ENCODE results near the gene CRYL1.

CRYL1 gene

GRCh38 chr13:20544201-20544923 lies 18.7 kb upstream of the CRYL1 start:
- H3K27ac ChIP-seq (replicated peaks; ENCODE audit: low read length), result no peak overlapping the region
- H3K27me3 ChIP-seq (ENCODE audit: control insufficient read depth in 3 of 3, insufficient read depth in 3 of 3, low read depth in 1 of 3, low read length in 3 of 3), result peaks cover 0 to 12% (median 0%) of the 10 kb centered on the region in 3 experiments
- H2BK15ac ChIP-seq (ENCODE audit: low read length), result no peak overlapping the region
- H2AFZ ChIP-seq (ENCODE audit: low read length), result no peak overlapping the region
- H3K36me3 ChIP-seq (replicated peaks in 1 of 2; ENCODE audit: control insufficient read depth in 2 of 2, insufficient read depth in 2 of 2, low read length in 2 of 2), result no peaks in the 10 kb centered on the region
- H3K18ac ChIP-seq (ENCODE audit: low read length), result peak overlapping the region; percentile 64
- H2BK12ac ChIP-seq (ENCODE audit: low read length), result no peak overlapping the region
- H3K4me2 ChIP-seq (ENCODE audit: insufficient read depth, low read length, poor library complexity, severe bottlenecking), result no peak overlapping the region
- no peak overlapping the region for H3K4me3 ChIP-seq (ENCODE audit: low read length in 2 of 2)
- no peak overlapping the region for H2BK120ac ChIP-seq (ENCODE audit: low read depth, low read length)
- no peak overlapping the region for H2AK5ac ChIP-seq (ENCODE audit: low read depth, low read length)
- H4K8ac ChIP-seq (ENCODE audit: low read depth, low read length), result no peak overlapping the region
- no CpG with 5 or more reads among the region's 7 CpGs for WGBS, 2 donors (ENCODE audit: extremely low coverage in 2 of 2, insufficient read length in 2 of 2, insufficient replicate concordance in 1 of 2)
- H3K23ac ChIP-seq (ENCODE audit: low read depth, low read length, poor library complexity), result no peak overlapping the region
- H3K9me3 ChIP-seq (replicated peaks in 1 of 2; ENCODE audit: control insufficient read depth in 2 of 2, insufficient read depth in 1 of 2, low read depth in 1 of 2, low read length in 2 of 2), result no peaks in the 10 kb centered on the region
- peak overlapping the region; percentile 21 for H3K14ac ChIP-seq (ENCODE audit: low read length)
- H2BK5ac ChIP-seq (ENCODE audit: low read length), result no peak overlapping the region
- H3K9ac ChIP-seq (ENCODE audit: low read depth, low read length, poor library complexity), result no peak overlapping the region
- peaks cover 2 to 3% of the 10 kb centered on the region in 2 donors for H3K4me1 ChIP-seq (ENCODE audit: control insufficient read depth in 2 of 2, insufficient read depth in 1 of 2, low read depth in 1 of 2, low read length in 2 of 2)
- no peaks in the 10 kb centered on the region for H3K79me1 ChIP-seq (ENCODE audit: low read depth, low read length)
- DNase-seq (ENCODE audit: low spot score), result no peak
- no peak overlapping the region for H3K4ac ChIP-seq (ENCODE audit: low read length)
- H4K91ac ChIP-seq (ENCODE audit: low read depth, low read length, poor library complexity), result no peak overlapping the region

GRCh38 chr13:20536992-20537391 lies 11.3 kb upstream of the CRYL1 start:
- no peak overlapping the region for H4K91ac ChIP-seq (ENCODE audit: low read depth, low read length, poor library complexity)
- H3K9ac ChIP-seq (ENCODE audit: low read depth, low read length, poor library complexity), result no peak overlapping the region
- H3K18ac ChIP-seq (ENCODE audit: low read length), result no peak overlapping the region
- H3K9me3 ChIP-seq (replicated peaks in 1 of 2; ENCODE audit: control insufficient read depth in 2 of 2, insufficient read depth in 1 of 2, low read depth in 1 of 2, low read length in 2 of 2), result no peaks in the 10 kb centered on the region
- H3K4me3 ChIP-seq (ENCODE audit: low read length in 2 of 2), result no peak overlapping the region
- H3K14ac ChIP-seq (ENCODE audit: low read length), result no peak overlapping the region
- no peak overlapping the region for H2BK120ac ChIP-seq (ENCODE audit: low read depth, low read length)
- no peak overlapping the region for H3K4me2 ChIP-seq (ENCODE audit: insufficient read depth, low read length, poor library complexity, severe bottlenecking)
- H3K79me1 ChIP-seq (ENCODE audit: low read depth, low read length), result no peaks in the 10 kb centered on the region
- no peak overlapping the region for H2BK12ac ChIP-seq (ENCODE audit: low read length)
- no peaks in the 10 kb centered on the region for H3K4me1 ChIP-seq (ENCODE audit: control insufficient read depth in 2 of 2, insufficient read depth in 1 of 2, low read depth in 1 of 2, low read length in 2 of 2)
- no peaks in the 10 kb centered on the region for H3K27me3 ChIP-seq (ENCODE audit: control insufficient read depth in 3 of 3, insufficient read depth in 3 of 3, low read depth in 1 of 3, low read length in 3 of 3)
- no peak overlapping the region for H3K4ac ChIP-seq (ENCODE audit: low read length)
- no peak overlapping the region for H4K8ac ChIP-seq (ENCODE audit: low read depth, low read length)
- no peak for DNase-seq (ENCODE audit: low spot score)
- no peak overlapping the region for H2AK5ac ChIP-seq (ENCODE audit: low read depth, low read length)
- H3K36me3 ChIP-seq (replicated peaks in 1 of 2; ENCODE audit: control insufficient read depth in 2 of 2, insufficient read depth in 2 of 2, low read length in 2 of 2), result no peaks in the 10 kb centered on the region
- H2AFZ ChIP-seq (ENCODE audit: low read length), result no peak overlapping the region
- H2BK5ac ChIP-seq (ENCODE audit: low read length), result no peak overlapping the region
- H3K23ac ChIP-seq (ENCODE audit: low read depth, low read length, poor library complexity), result no peak overlapping the region
- H3K27ac ChIP-seq (replicated peaks; ENCODE audit: low read length), result no peak overlapping the region
- no peak overlapping the region for H2BK15ac ChIP-seq (ENCODE audit: low read length)

- Histone ChIP-seq H2AFZ (ENCODE audit: low read length) (no peak overlapping the region), H3K18ac (ENCODE audit: low read length) (no peak overlapping the region), H3K4me3 (ENCODE audit: low read length in 2 of 2) (no peak overlapping the region), H2AK5ac (ENCODE audit: low read depth, low read length) (no peak overlapping the region), H3K4me1 (ENCODE audit: control insufficient read depth in 2 of 2, insufficient read depth in 1 of 2, low read depth in 1 of 2, low read length in 2 of 2) (no peaks in the 10 kb centered on the region), H2BK120ac (ENCODE audit: low read depth, low read length) (no peak overlapping the region), H3K4ac (ENCODE audit: low read length) (no peak overlapping the region), H3K79me1 (ENCODE audit: low read depth, low read length) (no peaks in the 10 kb centered on the region), H2BK5ac (ENCODE audit: low read length) (no peak overlapping the region), H3K14ac (ENCODE audit: low read length) (no peak overlapping the region), H4K91ac (ENCODE audit: low read depth, low read length, poor library complexity) (no peak overlapping the region), H3K4me2 (ENCODE audit: insufficient read depth, low read length, poor library complexity, severe bottlenecking) (no peak overlapping the region), H3K27ac (replicated peaks; ENCODE audit: low read length) (no peak overlapping the region), H3K36me3 (replicated peaks in 1 of 2; ENCODE audit: control insufficient read depth in 2 of 2, insufficient read depth in 2 of 2, low read length in 2 of 2) (no peaks in the 10 kb centered on the region), H3K9ac (ENCODE audit: low read depth, low read length, poor library complexity) (no peak overlapping the region), H4K8ac (ENCODE audit: low read depth, low read length) (no peak overlapping the region), H3K23ac (ENCODE audit: low read depth, low read length, poor library complexity) (no peak overlapping the region), H3K9me3 (replicated peaks in 1 of 2; ENCODE audit: control insufficient read depth in 2 of 2, insufficient read depth in 1 of 2, low read depth in 1 of 2, low read length in 2 of 2) (no peaks in the 10 kb centered on the region), H3K27me3 (ENCODE audit: control insufficient read depth in 3 of 3, insufficient read depth in 3 of 3, low read depth in 1 of 3, low read length in 3 of 3) (peaks cover 0 to 1% (median 0%) of the 10 kb centered on the region in 3 experiments), H2BK15ac (ENCODE audit: low read length) (no peak overlapping the region), H2BK12ac (ENCODE audit: low read length) (no peak overlapping the region)
- WGBS, 2 donors (ENCODE audit: extremely low coverage in 2 of 2, insufficient read length in 2 of 2, insufficient replicate concordance in 1 of 2), result no CpG with 5 or more reads among the region's 10 CpGs
- no peak for DNase-seq (ENCODE audit: low spot score)
These were observed 8.5 kb upstream of the CRYL1 start for GRCh38 chr13:20534038-20534608.

GRCh38 chr13:20528452-20528851 lies 2.8 kb upstream of the CRYL1 start:
- Histone ChIP-seq H3K18ac (ENCODE audit: low read length) (no peak overlapping the region), H3K9ac (ENCODE audit: low read depth, low read length, poor library complexity) (no peak overlapping the region), H3K27me3 (ENCODE audit: control insufficient read depth in 3 of 3, insufficient read depth in 3 of 3, low read depth in 1 of 3, low read length in 3 of 3) (peaks cover 4 to 40% (median 25%) of the 10 kb centered on the region in 3 experiments), H3K27ac (replicated peaks; ENCODE audit: low read length) (no peak overlapping the region), H2AK5ac (ENCODE audit: low read depth, low read length) (no peak overlapping the region), H3K4me2 (ENCODE audit: insufficient read depth, low read length, poor library complexity, severe bottlenecking) (no peak overlapping the region), H3K14ac (ENCODE audit: low read length) (no peak overlapping the region), H3K9me3 (replicated peaks in 1 of 2; ENCODE audit: control insufficient read depth in 2 of 2, insufficient read depth in 1 of 2, low read depth in 1 of 2, low read length in 2 of 2) (no peaks in the 10 kb centered on the region), H2BK12ac (ENCODE audit: low read length) (no peak overlapping the region), H3K4ac (ENCODE audit: low read length) (no peak overlapping the region), H2AFZ (ENCODE audit: low read length) (no peak overlapping the region), H2BK15ac (ENCODE audit: low read length) (no peak overlapping the region), H4K91ac (ENCODE audit: low read depth, low read length, poor library complexity) (no peak overlapping the region), H3K4me1 (ENCODE audit: control insufficient read depth in 2 of 2, insufficient read depth in 1 of 2, low read depth in 1 of 2, low read length in 2 of 2) (peaks cover 2 to 3% of the 10 kb centered on the region in 2 donors), H4K8ac (ENCODE audit: low read depth, low read length) (no peak overlapping the region), H3K23ac (ENCODE audit: low read depth, low read length, poor library complexity) (no peak overlapping the region), H3K4me3 (ENCODE audit: low read length in 2 of 2) (no peak overlapping the region), H2BK120ac (ENCODE audit: low read depth, low read length) (no peak overlapping the region), H3K79me1 (ENCODE audit: low read depth, low read length) (no peaks in the 10 kb centered on the region), H3K36me3 (replicated peaks in 1 of 2; ENCODE audit: control insufficient read depth in 2 of 2, insufficient read depth in 2 of 2, low read length in 2 of 2) (no peaks in the 10 kb centered on the region), H2BK5ac (ENCODE audit: low read length) (no peak overlapping the region)
- no CpG with 5 or more reads among the region's 2 CpGs for WGBS, 2 donors (ENCODE audit: extremely low coverage in 2 of 2, insufficient read length in 2 of 2, insufficient replicate concordance in 1 of 2)
- no peak for DNase-seq (ENCODE audit: low spot score)

Data from neuronal stem cell (in vitro differentiated cells).